Spleen (tissue), 11 donors: ENCODE measurements around the gene CECR2. TPM values are rescaled to one million over a fixed set of nuclear protein-coding genes. Genes with fewer than 3 reads are reported as not detected.

Experiments
- DNase-seq: peaks from one replicate; pipeline ENCODE4 v3.0.0-alpha.2; 2020
- H3K27ac ChIP-seq, 8 donors: fragments of 200-600 bp; sonication (generic) in 7 of 8; 1 replicate in 4 of 8; 2 replicates in 4 of 8; pipeline versions ENCODE4 v1.5.0 to v1.8.0; 2016 to 2021; ENCODE audit warnings: inconsistent platforms in 4 of 8, mild to moderate bottlenecking in 4 of 8, moderate library complexity in 1 of 8
- H3K27me3 ChIP-seq, 7 donors: fragments of 200-600 bp; sonication (generic) in 6 of 7; replicated peaks in 1 of 7; 1 replicate in 4 of 7; 2 replicates in 3 of 7; pipeline versions ENCODE4 v1.5.0 to v1.8.0; 2016 to 2021; ENCODE audit warnings: inconsistent platforms in 3 of 7, mild to moderate bottlenecking in 1 of 7
- H3K36me3 ChIP-seq, 6 donors: fragments of 200-600 bp; sonication (generic) in 5 of 6; 1 replicate in 4 of 6; 2 replicates in 2 of 6; pipeline versions ENCODE4 v1.5.0 to v1.8.0; 2016 to 2021; ENCODE audit warnings: inconsistent platforms in 2 of 6
- H3K4me1 ChIP-seq, 6 donors: fragments of 200-600 bp; sonication (generic) in 5 of 6; 1 replicate in 3 of 6; 2 replicates in 3 of 6; pipeline versions ENCODE4 v1.5.0 to v1.8.0; 2016 to 2021; ENCODE audit warnings: inconsistent platforms in 3 of 6
- H3K4me3 ChIP-seq, 8 donors: fragments of 200-600 bp; sonication (generic) in 7 of 8; 1 replicate in 4 of 8; 2 replicates in 4 of 8; pipeline versions ENCODE4 v1.5.0 to v1.8.0; 2016 to 2021; ENCODE audit warnings: inconsistent platforms in 4 of 8, mild to moderate bottlenecking in 4 of 8, moderate library complexity in 2 of 8
- H3K9me3 ChIP-seq, 8 donors: fragments of 200-600 bp; sonication (generic) in 7 of 8; 1 replicate in 4 of 8; 2 replicates in 4 of 8; pipeline versions ENCODE4 v1.5.0 to v1.8.0; 2016 to 2021; ENCODE audit warnings: inconsistent platforms in 4 of 8
- POLR2A ChIP-seq, 3 donors: fragments of 450-650 bp; IDR thresholded peaks; one replicate each; pipeline ENCODE4 v1.5.1; 2017; ENCODE audit warnings: antibody characterized with exemption in 3 of 3, mild to moderate bottlenecking in 1 of 3
- POLR2AphosphoS5 ChIP-seq, 3 donors: sonication (generic); formaldehyde crosslinking; IDR thresholded peaks; one replicate each; pipeline ENCODE4 v1.5.1; 2017; ENCODE audit warnings: antibody characterized with exemption in 3 of 3
- WGBS, 5 donors: extraction: QIAGEN DNeasy Blood & Tissue Kit in 3 of 5; methylation state at CpG; one replicate each; pipeline versions ENCODE4 v1.1.5 to v1.1.7; 2013 to 2018; 5-methylcytosine and 5-hydroxymethylcytosine counted together
- intact Hi-C: fragments of 100-400 bp; cut with DNase I; formaldehyde crosslinking; loops from one replicate; pipeline ENCODE4 v1.15.0; 2023; ENCODE audit warnings: low total_unique reads
- polyA plus RNA-seq, 3 donors: library from polyadenylated mRNA; stranded (reverse); fragments of 200-250 nt; gene quantifications; one replicate each; pipeline ENCODE4 v1.2.1, GENCODE V29; 2013
- total RNA-seq, 7 donors: library from RNA; depleted of rRNA in 3 of 7; stranded (reverse); fragments of >200 nt in 3 of 7; fragmentation: NEBNext Ultra II Directional in 4 of 7; extraction: Animal tissue kit (Norgen Biotek cat#: 25700) in 4 of 7; gene quantifications; one replicate each; pipeline versions ENCODE4 v1.1.0 to v1.2.1, GENCODE V29; 2016 to 2021
- TF ChIP-seq, protein P1 (sequence below), 11 experiments: fragments of 200-600 bp in 7 of 11; fragments of 450-650 bp in 4 of 11; sonication (generic) in 4 of 11; IDR thresholded peaks in 8 of 11; conservative IDR thresholded peaks in 3 of 11; 1 replicate in 7 of 11; 2 replicates in 4 of 11; pipeline versions ENCODE4 v1.4.0 to v1.8.0; 2016 to 2021; ENCODE audit warnings: antibody characterized with exemption in 11 of 11, inconsistent platforms in 4 of 11, mild to moderate bottlenecking in 1 of 11
- donor health status: healthy with polysubstance abuse.
- donor health status: DM: no; HTN: no; CAD: no; lungs with moderate emphysema.
- donor health status: DM: no; HTN: no; CAD: no.
- donor health status: Bipolar disorder and iron deficiency.
- donor health status: healthy.
- donor health status: DM: no; HTN: no; CAD: no.
- donor health status: DM: yes; HTN: yes; CAD: no.

Gene CECR2
- total and polyA plus RNA-seq, 10 donors = 0.05 to 3.0 (median 0.91) TPM

DNA sequence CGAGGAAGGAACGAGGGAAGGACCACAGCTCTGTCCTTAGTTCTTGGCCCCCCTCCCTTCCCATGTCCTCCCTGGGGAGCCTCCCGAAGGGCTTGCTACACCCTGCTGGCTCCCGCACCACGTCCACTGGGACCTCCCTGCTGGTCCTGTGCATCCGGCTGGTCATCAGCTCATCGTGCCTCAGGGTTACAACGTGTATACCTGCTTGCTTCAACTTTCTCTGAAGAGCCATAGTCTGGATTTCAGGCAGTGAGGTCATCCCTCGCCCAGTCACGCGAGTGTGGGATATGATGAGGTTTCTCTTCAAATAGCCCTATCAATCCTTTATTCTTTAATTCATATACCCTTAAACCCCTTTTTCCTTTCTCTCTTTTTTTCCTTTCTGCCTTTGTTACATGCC, 21.5 kb upstream of the CECR2 start:
- intact Hi-C loops = no loop called here

DNA sequence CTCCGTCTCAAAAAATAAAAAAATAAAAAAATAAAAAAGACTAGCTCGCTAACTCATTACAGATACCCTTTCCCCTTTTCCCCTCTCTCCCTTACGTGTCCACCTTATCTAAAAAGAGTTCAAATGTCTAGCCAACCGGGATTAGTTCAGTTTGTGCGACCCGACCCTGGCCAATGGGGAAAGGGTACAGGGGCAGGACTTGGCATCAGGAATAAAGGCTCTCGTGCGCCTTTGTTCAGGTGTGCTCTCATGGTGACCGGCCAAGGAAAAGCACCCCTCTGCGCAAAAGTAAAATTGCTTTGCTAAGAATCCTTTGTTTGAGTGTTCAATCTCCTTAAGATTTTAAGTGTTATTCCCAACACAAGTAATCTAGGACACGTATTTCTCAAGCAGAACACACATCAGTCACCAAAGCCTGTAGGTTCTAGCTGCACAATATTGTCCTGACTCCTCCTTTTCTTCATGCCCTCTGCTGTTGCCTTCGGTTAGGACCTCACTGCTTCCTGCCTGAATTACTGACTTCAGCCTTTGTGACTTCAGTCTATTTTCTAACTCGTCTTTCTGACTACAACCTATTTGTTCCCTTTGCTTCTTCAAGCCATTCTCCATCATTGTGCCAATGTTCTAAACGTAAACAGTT, 20.7 kb upstream of the CECR2 start:
- Histone ChIP-seq H3K27ac (no peak overlapping the region), H3K27me3 (peaks cover 0 to 19% (median 0%) of the 10 kb centered on the region in 7 donors), H3K4me1 (no peaks in the 10 kb centered on the region), H3K9me3 (no peaks in the 10 kb centered on the region), H3K36me3 (no peaks in the 10 kb centered on the region), H3K4me3 (no peak overlapping the region)
- 77 to 83% (median 80%) methylated on average over 14 of the region's 14 CpGs for WGBS, 5 donors
- intact Hi-C loops = no loop called here
- TF ChIP-seq, protein P1, sequence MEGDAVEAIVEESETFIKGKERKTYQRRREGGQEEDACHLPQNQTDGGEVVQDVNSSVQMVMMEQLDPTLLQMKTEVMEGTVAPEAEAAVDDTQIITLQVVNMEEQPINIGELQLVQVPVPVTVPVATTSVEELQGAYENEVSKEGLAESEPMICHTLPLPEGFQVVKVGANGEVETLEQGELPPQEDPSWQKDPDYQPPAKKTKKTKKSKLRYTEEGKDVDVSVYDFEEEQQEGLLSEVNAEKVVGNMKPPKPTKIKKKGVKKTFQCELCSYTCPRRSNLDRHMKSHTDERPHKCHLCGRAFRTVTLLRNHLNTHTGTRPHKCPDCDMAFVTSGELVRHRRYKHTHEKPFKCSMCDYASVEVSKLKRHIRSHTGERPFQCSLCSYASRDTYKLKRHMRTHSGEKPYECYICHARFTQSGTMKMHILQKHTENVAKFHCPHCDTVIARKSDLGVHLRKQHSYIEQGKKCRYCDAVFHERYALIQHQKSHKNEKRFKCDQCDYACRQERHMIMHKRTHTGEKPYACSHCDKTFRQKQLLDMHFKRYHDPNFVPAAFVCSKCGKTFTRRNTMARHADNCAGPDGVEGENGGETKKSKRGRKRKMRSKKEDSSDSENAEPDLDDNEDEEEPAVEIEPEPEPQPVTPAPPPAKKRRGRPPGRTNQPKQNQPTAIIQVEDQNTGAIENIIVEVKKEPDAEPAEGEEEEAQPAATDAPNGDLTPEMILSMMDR (IDR thresholded peaks at IDR 0.05 in 8 of 11, conservative IDR thresholded peaks at IDR 0.05 in 3 of 11) = no peak
- no peak for TF ChIP-seq POLR2AphosphoS5 (IDR thresholded peaks at IDR 0.05)
- no peak for TF ChIP-seq POLR2A (IDR thresholded peaks at IDR 0.05)
- no peak for DNase-seq

More for the DNA sequence above, 21.5 kb upstream of the CECR2 start:
- Histone ChIP-seq H3K9me3 (no peaks in the 10 kb centered on the region), H3K27me3 (peaks cover 0 to 19% (median 0%) of the 10 kb centered on the region in 7 donors), H3K4me1 (no peaks in the 10 kb centered on the region), H3K27ac (no peak overlapping the region), H3K36me3 (no peaks in the 10 kb centered on the region), H3K4me3 (no peak overlapping the region)
- WGBS, 5 donors = 84 to 93% (median 92%) methylated on average over 10 to 11 of the region's 11 CpGs
- TF ChIP-seq POLR2A (IDR thresholded peaks at IDR 0.05) (no peak), POLR2AphosphoS5 (IDR thresholded peaks at IDR 0.05) (no peak)
- TF ChIP-seq, protein P1 (IDR thresholded peaks at IDR 0.05 in 8 of 11, conservative IDR thresholded peaks at IDR 0.05 in 3 of 11) = no peak
- no peak for DNase-seq

DNA sequence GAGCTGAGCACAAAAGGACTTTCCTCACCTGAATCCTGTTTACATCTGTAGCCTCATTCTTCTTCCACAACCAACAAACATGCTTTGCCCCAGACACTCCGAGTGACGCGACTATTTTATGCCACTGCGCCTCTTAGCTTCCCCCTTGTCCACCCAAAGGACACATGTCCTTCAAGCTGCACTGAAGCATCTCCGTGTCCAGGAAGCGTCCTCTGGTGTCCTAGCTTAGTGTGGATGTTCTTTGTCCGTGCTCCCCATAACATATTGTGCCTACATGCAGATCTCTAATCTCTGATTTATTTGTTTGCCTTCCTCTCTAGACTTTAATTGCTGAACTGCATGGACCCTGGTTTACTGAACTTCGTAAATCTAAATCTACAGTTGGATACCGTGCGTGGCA, 20.1 kb upstream of the CECR2 start:
- H3K27ac ChIP-seq = no peak overlapping the region
- H3K9me3 ChIP-seq = no peaks in the 10 kb centered on the region
- H3K4me3 ChIP-seq = no peak overlapping the region
- H3K27me3 ChIP-seq = peaks cover 0 to 19% (median 0%) of the 10 kb centered on the region in 7 donors
- TF ChIP-seq POLR2A (IDR thresholded peaks at IDR 0.05) (no peak), POLR2AphosphoS5 (IDR thresholded peaks at IDR 0.05) (no peak)
- TF ChIP-seq, protein P1 (IDR thresholded peaks at IDR 0.05 in 8 of 11, conservative IDR thresholded peaks at IDR 0.05 in 3 of 11) = no peak
- WGBS, 5 donors = 76 to 88% (median 79%) methylated on average over 10 of the region's 10 CpGs
- intact Hi-C loops = no loop called here
- no peak for DNase-seq
- H3K4me1 ChIP-seq = no peaks in the 10 kb centered on the region
- H3K36me3 ChIP-seq = no peaks in the 10 kb centered on the region

DNA sequence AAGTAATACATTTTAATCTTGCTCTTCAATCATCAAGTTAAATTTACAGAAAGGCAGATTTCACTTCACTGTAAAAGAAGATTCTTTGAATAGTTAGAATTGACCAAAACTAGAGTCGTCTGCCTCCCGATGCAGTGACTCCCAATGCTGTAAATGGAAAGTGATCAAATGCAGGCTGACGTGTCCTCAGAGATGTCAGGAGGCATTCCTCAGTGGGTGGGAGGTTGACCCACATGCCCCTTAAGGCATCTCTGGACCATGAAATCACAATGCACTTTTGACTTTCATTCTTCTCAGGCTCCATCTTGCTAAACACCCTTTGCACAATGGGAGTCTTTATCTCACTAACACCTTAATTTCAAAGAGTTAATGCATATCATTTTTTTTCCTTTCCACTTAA, 19.0 kb upstream of the CECR2 start:
- H3K27ac ChIP-seq = no peak overlapping the region
- H3K27me3 ChIP-seq = peaks cover 0 to 19% (median 0%) of the 10 kb centered on the region in 7 donors
- no peaks in the 10 kb centered on the region for H3K4me1 ChIP-seq
- no peak overlapping the region for H3K4me3 ChIP-seq
- H3K9me3 ChIP-seq = no peaks in the 10 kb centered on the region
- intact Hi-C loops = no loop called here
- no peaks in the 10 kb centered on the region for H3K36me3 ChIP-seq
- WGBS, 5 donors = 68 to 92% (median 78%) methylated on average over 3 of the region's 3 CpGs
- no peak for DNase-seq
- no peak for TF ChIP-seq POLR2A (IDR thresholded peaks at IDR 0.05)
- TF ChIP-seq, protein P1 (IDR thresholded peaks at IDR 0.05 in 8 of 11, conservative IDR thresholded peaks at IDR 0.05 in 3 of 11) = no peak
- TF ChIP-seq POLR2AphosphoS5 (IDR thresholded peaks at IDR 0.05) = no peak
